ENCODE results near the gene TNS1.

The TNS1 gene

GRCh38 chr2:217752714-217753459 is 249.9 kb downstream of the TNS1 start:
- H3K4me3 ChIP-seq (ENCODE audit: low read depth, low read length), result no peak overlapping the region
- no peak for DNase-seq (ENCODE audit: low read depth)

GRCh38 chr2:217751952-217752351 is 250.8 kb downstream of the TNS1 start:
- no peak overlapping the region for H3K4me3 ChIP-seq (ENCODE audit: low read depth, low read length)
- no peak for DNase-seq (ENCODE audit: low read depth)

- no peak overlapping the region for H3K4me3 ChIP-seq (ENCODE audit: low read depth, low read length)
- DNase-seq (ENCODE audit: low read depth), result no peak
These were observed 251.6 kb downstream of the TNS1 start for GRCh38 chr2:217751192-217751591.
